H1 (cell line): ENCODE results near the gene OR52W1. TPM values are rescaled to one million over a fixed set of nuclear protein-coding genes. Genes with fewer than 3 reads are reported as not detected.

Experiments
- CTCF ChIA-PET: fragments of 300-600 bp; sonication (Branson Sonifier 250); formaldehyde crosslinking; loops from one replicate; lab custom pipeline; 2021; ENCODE audit not compliant: partially characterized antibody; lab: Charles Lee
- POLR2A ChIA-PET: fragments of 300-600 bp; sonication (Branson Sonifier 250); formaldehyde crosslinking; loops from one replicate; lab custom pipeline; 2021; ENCODE audit warnings: inconsistent platforms; ENCODE audit not compliant: partially characterized antibody; lab: Charles Lee
- DNase-seq, 2 experiments: peaks; one replicate each; pipeline versions ENCODE4 v3.0.0 to v3.0.0-alpha.2; 2010 to 2022; ENCODE audit warnings: low spot score in 2 of 2, low read depth in 1 of 2, mixed read lengths in 1 of 2
- FAIRE-seq: peaks from 2 replicates; lab custom pipeline; 2011; peaks lifted over from hg19 to GRCh38; lab: Jason Lieb, UNC
- H2AFZ ChIP-seq: 2 replicates; pipeline ENCODE4 v1.8.1; 2012; ENCODE audit warnings: low read length, inconsistent platforms
- H2AK5ac ChIP-seq: 2 replicates; pipeline ENCODE4 v1.6.1; 2013; ENCODE audit warnings: low read depth, low read length
- H2BK120ac ChIP-seq: replicated peaks from 2 replicates; pipeline ENCODE3; 2013; ENCODE audit warnings: low read depth, low read length, inconsistent platforms
- H2BK12ac ChIP-seq: 2 replicates; pipeline ENCODE4 v1.6.1; 2013; ENCODE audit warnings: low read depth, low read length
- H2BK15ac ChIP-seq: 2 replicates; pipeline ENCODE4 v1.6.1; 2013; ENCODE audit warnings: low read length
- H2BK20ac ChIP-seq: 2 replicates; pipeline ENCODE4 v1.6.1; 2013; ENCODE audit warnings: low read length
- H2BK5ac ChIP-seq: 2 replicates; pipeline ENCODE4 v1.6.1; 2013; ENCODE audit warnings: low read depth, low read length
- H3K14ac ChIP-seq: 2 replicates; pipeline ENCODE4 v1.6.1; 2013; ENCODE audit warnings: inconsistent platforms; ENCODE audit not compliant: insufficient read length
- H3K18ac ChIP-seq: 2 replicates; pipeline ENCODE4 v1.6.1; 2013; ENCODE audit warnings: low read length; ENCODE audit errors: extremely low read depth
- H3K23ac ChIP-seq: 2 replicates; pipeline ENCODE4 v1.6.1; 2013; ENCODE audit warnings: inconsistent platforms; ENCODE audit not compliant: insufficient read length
- H3K23me2 ChIP-seq: 2 replicates; pipeline ENCODE4 v1.6.1; 2013; ENCODE audit warnings: low read depth, low read length
- H3K27ac ChIP-seq: 2 replicates; pipeline ENCODE4 v1.6.1; 2011; ENCODE audit warnings: low read depth, low read length, inconsistent platforms
- H3K27me3 ChIP-seq, 4 experiments: replicated peaks in 1 of 4; 1 replicate in 1 of 4; 2 replicates in 3 of 4; pipeline versions ENCODE4 v1.6.1 to v1.8.1; 2011 to 2013; ENCODE audit warnings: low read length in 3 of 4, mild to moderate bottlenecking in 3 of 4, inconsistent platforms in 2 of 4, mixed read lengths in 2 of 4, moderate library complexity in 1 of 4; ENCODE audit not compliant: control insufficient read depth in 3 of 4, insufficient read depth in 3 of 4; ENCODE audit errors: extremely low read depth in 1 of 4
- H3K36me3 ChIP-seq, 4 experiments: 2 replicates each; pipeline versions ENCODE4 v1.6.1 to v1.8.1; 2011 to 2013; ENCODE audit warnings: mild to moderate bottlenecking in 4 of 4, low read length in 3 of 4, moderate library complexity in 2 of 4, control low read depth in 1 of 4, inconsistent platforms in 1 of 4; ENCODE audit not compliant: insufficient read depth in 4 of 4, control insufficient read depth in 2 of 4
- H3K4ac ChIP-seq: replicated peaks from 2 replicates; pipeline ENCODE3; 2013; ENCODE audit warnings: low read length, low read depth, mixed read lengths, inconsistent platforms; ENCODE audit not compliant: insufficient read length
- H3K4me1 ChIP-seq, 4 experiments: replicated peaks in 1 of 4; 1 replicate in 1 of 4; 2 replicates in 3 of 4; pipeline versions ENCODE4 v1.6.1 to v1.8.1; 2011 to 2013; ENCODE audit warnings: low read length in 3 of 4, inconsistent platforms in 2 of 4, mixed read lengths in 1 of 4; ENCODE audit not compliant: insufficient read depth in 4 of 4, control insufficient read depth in 3 of 4
- H3K4me2 ChIP-seq, 2 experiments: 2 replicates each; pipeline versions ENCODE4 v1.6.1 to v1.8.1; 2011 to 2013; ENCODE audit warnings: low read depth in 2 of 2, low read length in 2 of 2, control low read depth in 1 of 2, inconsistent platforms in 1 of 2, mild to moderate bottlenecking in 1 of 2; ENCODE audit not compliant: insufficient read depth in 1 of 2
- H3K4me3 ChIP-seq, 4 experiments: fragments of 200-600, 300-600 bp in 1 of 4; sonication (generic), shearing (Covaris generic), sonication (Bioruptor Twin) in 1 of 4; 2 replicates each; pipeline versions ENCODE4 v1.5.1 to v1.8.1; 2011 to 2016; ENCODE audit warnings: low read length in 4 of 4, low read depth in 3 of 4, control low read depth in 2 of 4, inconsistent platforms in 2 of 4, mild to moderate bottlenecking in 2 of 4, mixed read lengths in 1 of 4, moderate library complexity in 1 of 4; ENCODE audit not compliant: insufficient read depth in 2 of 4; ENCODE audit errors: extremely low read depth in 1 of 4
- H3K56ac ChIP-seq: replicated peaks from 2 replicates; pipeline ENCODE3; 2013; ENCODE audit warnings: low read depth, mild to moderate bottlenecking, mixed read lengths, low read length, inconsistent platforms; ENCODE audit not compliant: insufficient read length
- H3K79me1 ChIP-seq: 2 replicates; pipeline ENCODE4 v1.6.1; 2013; ENCODE audit warnings: low read depth, low read length, control low read depth
- H3K79me2 ChIP-seq, 2 experiments: 2 replicates each; pipeline versions ENCODE4 v1.6.1 to v1.8.1; 2012 to 2013; ENCODE audit warnings: low read length in 2 of 2, mild to moderate bottlenecking in 2 of 2, inconsistent platforms in 1 of 2; ENCODE audit not compliant: insufficient read depth in 2 of 2, control insufficient read depth in 1 of 2
- H3K9ac ChIP-seq, 4 experiments: replicated peaks in 1 of 4; 1 replicate in 1 of 4; 2 replicates in 3 of 4; pipeline versions ENCODE4 v1.6.1 to v1.8.1; 2011 to 2013; ENCODE audit warnings: low read depth in 3 of 4, low read length in 3 of 4, control low read depth in 2 of 4, mild to moderate bottlenecking in 2 of 4, moderate library complexity in 2 of 4, inconsistent platforms in 1 of 4; ENCODE audit errors: extremely low read depth in 1 of 4
- H3K9me3 ChIP-seq, 2 experiments: 2 replicates each; pipeline versions ENCODE4 v1.6.1 to v1.8.1; 2012 to 2013; ENCODE audit warnings: mild to moderate bottlenecking in 2 of 2, moderate library complexity in 2 of 2, control low read depth in 1 of 2, inconsistent platforms in 1 of 2, low read depth in 1 of 2, low read length in 1 of 2, mixed read lengths in 1 of 2; ENCODE audit not compliant: insufficient read depth in 2 of 2
- H4K20me1 ChIP-seq, 2 experiments: replicated peaks in 1 of 2; 2 replicates each; pipeline versions ENCODE3 to v1.8.1; 2011 to 2013; ENCODE audit warnings: inconsistent platforms in 2 of 2, low read length in 2 of 2, mild to moderate bottlenecking in 1 of 2; ENCODE audit not compliant: insufficient read depth in 2 of 2, control insufficient read depth in 1 of 2
- H4K5ac ChIP-seq: 2 replicates; pipeline ENCODE4 v1.6.1; 2013; ENCODE audit warnings: low read length, low read depth, mixed read lengths, inconsistent platforms; ENCODE audit not compliant: insufficient read length
- H4K8ac ChIP-seq: 2 replicates; pipeline ENCODE4 v1.8.0; 2013; ENCODE audit warnings: mild to moderate bottlenecking, moderate library complexity, low read length, inconsistent platforms; ENCODE audit not compliant: insufficient read depth; ENCODE audit errors: extremely low read depth
- H4K91ac ChIP-seq: replicated peaks from 2 replicates; pipeline ENCODE3; 2013; ENCODE audit warnings: low read length, mixed read lengths, inconsistent platforms; ENCODE audit not compliant: insufficient read length
- BACH1 ChIP-seq: IDR thresholded peaks from 2 replicates; pipeline ENCODE4 v1.6.1; 2012; ENCODE audit warnings: low read length, improper control_type of control experiment
- CHD2 ChIP-seq: IDR thresholded peaks from 2 replicates; pipeline ENCODE4 v1.6.1; 2012; ENCODE audit warnings: low read length, improper control_type of control experiment
- EGR1 ChIP-seq: IDR thresholded peaks from 2 replicates; pipeline ENCODE4 v1.6.1; 2011; ENCODE audit warnings: low read depth, low read length, borderline replicate concordance
- EP300 ChIP-seq, 2 experiments: IDR thresholded peaks; 1 replicate in 1 of 2; 2 replicates in 1 of 2; pipeline ENCODE4 v1.6.1; 2011 to 2012; ENCODE audit warnings: low read depth in 2 of 2, low read length in 2 of 2, mild to moderate bottlenecking in 2 of 2, borderline replicate concordance in 1 of 2, inconsistent platforms in 1 of 2, moderate library complexity in 1 of 2
- GTF2F1 ChIP-seq: IDR thresholded peaks from 2 replicates; pipeline ENCODE4 v1.6.1; 2012; ENCODE audit warnings: low read depth, low read length, improper control_type of control experiment, borderline replicate concordance
- HDAC6 ChIP-seq: IDR thresholded peaks from one replicate; pipeline ENCODE4 v1.7.1; 2012; ENCODE audit warnings: low read depth, mild to moderate bottlenecking, inconsistent platforms, low read length, moderate library complexity
- KDM1A ChIP-seq: fragments of 200-600, 300-600 bp; sonication (generic); IDR thresholded peaks from 2 replicates; pipeline ENCODE4 v1.7.1; 2016; ENCODE audit warnings: mild to moderate bottlenecking, low read length, borderline replicate concordance
- KDM5A ChIP-seq: fragments of 200-600 bp; IDR thresholded peaks from 2 replicates; pipeline ENCODE4 v1.7.1; 2012; ENCODE audit warnings: mild to moderate bottlenecking, low read length, inconsistent platforms, mixed read lengths
- RNF2 ChIP-seq: fragments of 200-900, 300-1000 bp; sonication (generic); IDR thresholded peaks from 2 replicates; pipeline ENCODE4 v1.7.1; 2016; ENCODE audit warnings: borderline replicate concordance, low read depth, mild to moderate bottlenecking, antibody characterized with exemption, low read length; ENCODE audit not compliant: poor library complexity, severe bottlenecking; ENCODE audit errors: missing control alignments
- SIN3A ChIP-seq, 2 experiments: IDR thresholded peaks in 1 of 2; conservative IDR thresholded peaks in 1 of 2; 2 replicates each; pipeline ENCODE4 v1.6.1; 2011 to 2012; ENCODE audit warnings: low read length in 2 of 2, improper control_type of control experiment in 1 of 2, low read depth in 1 of 2, mild to moderate bottlenecking in 1 of 2
- SP4 ChIP-seq: IDR thresholded peaks from 2 replicates; pipeline ENCODE4 v1.6.1; 2012; ENCODE audit warnings: low read length, inconsistent platforms
- SUZ12 ChIP-seq: fragments of 200-600 bp; sonication (generic); IDR thresholded peaks from 2 replicates; pipeline ENCODE4 v1.6.1; 2012; ENCODE audit warnings: mild to moderate bottlenecking, inconsistent platforms, low read length, moderate library complexity, mixed read lengths
- TEAD4 ChIP-seq: IDR thresholded peaks from 2 replicates; pipeline ENCODE4 v1.6.1; 2012; ENCODE audit warnings: low read depth, low read length, inconsistent platforms, mixed read lengths
- ZNF274 ChIP-seq: IDR thresholded peaks from 2 replicates; pipeline ENCODE4 v1.7.0; 2012; ENCODE audit warnings: low read length, borderline replicate concordance; ENCODE audit errors: extremely low read depth
- WGBS, 2 experiments: shearing (Covaris generic) in 1 of 2; methylation state at CpG; one replicate each; pipeline versions ENCODE4 v1.1.6 to v1.1.7; 2013 to 2015; ENCODE audit warnings: low lambda C conversion rate in 2 of 2, mixed read lengths in 2 of 2, inconsistent platforms in 1 of 2, low coverage in 1 of 2, missing lambda C conversion rate in 1 of 2; ENCODE audit not compliant: insufficient replicate concordance in 2 of 2, insufficient coverage in 1 of 2, insufficient read length in 1 of 2; ENCODE audit errors: extremely low coverage in 1 of 2, missing lambda C conversion rate in 1 of 2; 5-methylcytosine and 5-hydroxymethylcytosine counted together
- polyA plus RNA-seq, 7 experiments: library from polyadenylated mRNA; depleted of rRNA in 3 of 7; stranded (reverse) in 5 of 7; unstranded in 2 of 7; fragments of >200 nt in 5 of 7; fragments of 200-250 nt in 2 of 7; gene quantifications; 1 replicate in 5 of 7; 2 replicates in 1 of 7; 4 replicates in 1 of 7; pipeline versions ENCODE4 v1.2.1 to v1.2.3, GENCODE V29; 2011 to 2013; ENCODE audit warnings: missing spikeins in 2 of 7, mixed read lengths in 2 of 7
- total RNA-seq: library from RNA; stranded (reverse); fragmentation: NEBNext Ultra II Directional; extraction: Animal tissue kit (Norgen Biotek cat#: 25700); gene quantifications from 2 replicates; pipeline ENCODE4 v1.2.1, GENCODE V29; 2021

Gene OR52W1
- total and polyA plus RNA-seq, 2 of the 8 experiments (the other 6 are each of a cell fraction or from before 2014, with no cell fraction given): not detected

DNA sequence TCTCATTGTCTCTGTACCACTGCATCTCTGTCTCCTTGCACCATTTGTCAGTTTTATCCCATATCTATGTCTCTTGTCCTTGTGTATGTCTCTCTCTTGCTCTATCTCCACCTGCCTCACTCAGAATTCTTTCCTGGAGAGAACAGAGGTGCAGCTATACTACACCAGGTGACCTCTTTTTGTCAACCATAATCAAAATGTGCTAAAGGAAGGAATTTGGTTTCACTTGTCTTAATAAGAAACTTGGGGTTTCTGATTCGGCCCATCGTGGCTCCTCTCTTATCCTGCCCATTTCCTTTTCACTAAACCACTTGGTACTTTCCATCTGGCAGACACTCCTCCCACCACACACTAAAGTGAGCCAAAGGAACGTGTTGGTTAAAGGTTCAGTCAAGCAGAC, 4.3 kb downstream of the OR52W1 start:
- Histone ChIP-seq H3K4me2 (no peak overlapping the region), H3K14ac (no peak overlapping the region), H3K23me2 (no peaks in the 10 kb centered on the region), H3K56ac (no peak overlapping the region), H2AFZ (no peak overlapping the region), H4K20me1 (no peaks in the 10 kb centered on the region), H3K27me3 (no peaks in the 10 kb centered on the region), H2BK12ac (no peak overlapping the region), H3K79me2 (no peaks in the 10 kb centered on the region), H3K9ac (no peak overlapping the region), H2BK120ac (no peak overlapping the region), H2BK15ac (no peak overlapping the region), H4K91ac (no peak overlapping the region), H3K79me1 (no peaks in the 10 kb centered on the region), H3K23ac (no peak overlapping the region), H2AK5ac (no peak overlapping the region), H3K27ac (no peak overlapping the region), H4K5ac (no peak overlapping the region), H2BK20ac (no peak overlapping the region), H3K4me1 (peaks cover 0 to 3% (median 1%) of the 10 kb centered on the region in 4 experiments; a peak in 2 of 7 replicates), H4K8ac (no peak overlapping the region), H3K4ac (no peak overlapping the region), H3K18ac (no peak overlapping the region), H3K36me3 (peaks cover 0 to 3% (median 0%) of the 10 kb centered on the region in 4 experiments; a peak in 3 of 8 replicates), H3K4me3 (no peak overlapping the region), H2BK5ac (no peak overlapping the region), H3K9me3 (no peaks in the 10 kb centered on the region; a peak in 1 of 4 replicates)
- 91% methylated on average over 3 of the region's 3 CpGs; no CpG with 5 or more reads in 1 of the 2 experiments for WGBS, 2 experiments
- POLR2A ChIA-PET: interaction anchor here (0.8 kb wide), 1 partner anchor 31 kb away, joined by 3 read pairs; the partner anchor contains the start of gene FHIP1B
- no peak for FAIRE-seq
- DNase-seq: no peak
- CTCF ChIA-PET: interaction anchor here (0.6 to 2.3 kb wide), 3 partner anchors 9 to 178 kb away, joined by 3 to 11 read pairs (median 3); no protein-coding TSS in a partner anchor
- TF ChIP-seq GTF2F1 (no peak), ZNF274 (no peak), KDM1A (no peak), SIN3A (conservative IDR thresholded peaks at IDR 0.05 in 1 of 2, IDR thresholded peaks at IDR 0.05 in 1 of 2; ENCODE audit: low read depth in 1 of 2, low read length in 2 of 2) (no peak), TEAD4 (no peak), HDAC6 (no peak), KDM5A (no peak), BACH1 (no peak), EGR1 (no peak), CHD2 (no peak), SUZ12 (no peak), SP4 (no peak), EP300 (IDR thresholded peaks at IDR 0.05; ENCODE audit: borderline replicate concordance in 1 of 2, low read depth in 2 of 2, low read length in 2 of 2) (no peak), RNF2 (no peak)
